SKM-1 treated with dmso at 0.1 percent for 144 hours (cell line): ENCODE measurements around the gene PRPF18.

Experiments used
- DNase-seq: peaks from one replicate; lab custom pipeline; 2025; ENCODE audit not compliant: unreplicated experiment; lab: John Stamatoyannopoulos, UW

PRPF18 gene

DNA sequence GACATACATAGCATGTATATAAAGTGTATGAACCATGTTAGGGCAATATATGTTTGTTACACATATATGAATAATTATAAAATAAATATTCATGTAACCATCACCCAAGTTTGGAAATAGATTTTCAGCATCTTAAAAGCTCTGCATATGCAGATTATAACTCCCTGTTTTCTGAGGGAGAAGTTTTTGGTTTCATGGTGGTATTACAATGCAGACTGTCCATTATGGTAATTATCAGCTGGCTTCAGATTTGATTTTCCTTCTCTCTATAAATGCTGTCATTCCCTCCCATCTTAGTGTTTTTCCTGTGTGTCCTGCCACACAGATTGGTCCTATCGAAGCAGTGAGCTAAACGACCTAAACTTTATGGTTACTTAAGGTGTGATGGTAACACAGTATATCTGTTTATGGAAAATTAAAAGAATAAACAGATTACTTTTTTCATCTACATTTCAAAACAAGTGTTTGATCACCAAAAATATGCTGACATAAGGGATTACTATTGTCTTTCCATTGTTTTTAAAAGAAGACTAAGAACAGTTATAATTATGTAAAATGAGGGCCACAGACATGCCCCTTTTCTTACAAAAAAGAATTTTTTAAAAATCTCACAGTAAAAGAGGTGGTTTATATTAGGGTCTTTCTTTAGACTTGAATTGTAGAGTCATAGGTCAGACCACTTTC is 17.7 kb downstream of the PRPF18 start:
- DNase-seq, result no peak

DNA sequence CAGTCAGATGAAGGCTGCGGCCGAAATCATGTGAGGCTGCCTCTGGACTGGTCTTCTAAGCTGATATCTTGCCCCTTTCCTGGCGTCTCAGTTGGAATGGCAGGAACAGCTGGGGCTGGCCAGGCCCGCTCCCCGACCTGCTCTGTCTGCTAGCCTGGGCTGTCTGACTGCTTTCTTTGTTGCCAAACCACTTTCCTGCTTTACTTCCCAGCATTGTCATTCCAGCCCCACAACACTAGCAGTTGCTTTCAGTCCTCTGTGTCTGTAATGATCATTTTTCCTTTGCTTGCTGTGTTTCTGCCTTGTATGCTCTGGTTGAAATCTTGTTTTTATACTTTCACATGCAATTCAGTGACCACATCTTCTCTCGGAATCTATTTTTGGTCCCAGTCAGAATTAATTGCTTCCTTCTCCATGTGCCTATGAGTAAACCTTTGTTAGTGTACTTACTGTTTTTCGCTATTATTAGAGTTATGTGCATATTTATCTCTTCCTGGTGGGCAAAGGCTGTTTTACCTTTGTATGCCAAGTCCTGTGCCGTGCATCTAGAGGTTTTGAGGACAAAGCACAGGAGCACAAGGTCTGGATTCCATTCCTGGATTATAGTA is 21.6 kb downstream of the PRPF18 start:
- no peak for DNase-seq

DNA sequence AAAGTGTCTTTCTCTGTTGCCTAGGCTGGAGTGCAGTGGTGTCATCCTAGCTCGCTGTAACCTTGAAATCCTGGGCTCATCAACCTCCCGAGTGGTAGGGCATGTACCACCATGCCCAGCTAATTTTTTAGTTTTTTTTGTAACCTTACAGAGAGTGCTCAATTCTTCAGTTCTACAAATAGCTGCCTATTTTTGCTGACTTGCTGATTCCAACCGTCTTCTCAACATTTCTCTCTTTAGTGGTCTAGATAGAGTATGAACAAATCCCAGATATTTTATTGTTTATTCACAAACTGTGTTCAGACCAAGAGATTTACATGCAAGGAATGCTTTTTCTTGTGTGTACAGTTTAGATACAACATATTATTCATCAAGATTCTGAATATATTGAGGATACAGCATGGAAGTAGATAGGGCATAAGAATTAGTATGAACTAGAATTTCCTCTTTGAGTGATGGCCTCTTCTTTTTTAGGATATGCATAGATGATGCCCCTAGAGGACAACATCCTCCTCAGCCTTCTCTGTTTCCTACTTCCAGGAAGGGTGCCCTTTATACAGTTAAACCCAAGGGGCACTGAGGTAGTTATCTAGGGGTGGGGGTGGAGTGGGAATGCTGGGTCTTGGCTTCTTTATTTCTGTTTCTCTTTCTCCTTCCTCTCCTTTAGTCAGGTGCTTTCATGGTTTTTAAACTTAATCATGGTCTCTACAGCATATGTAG is 26.0 kb downstream of the PRPF18 start:
- DNase-seq, result no peak

DNA sequence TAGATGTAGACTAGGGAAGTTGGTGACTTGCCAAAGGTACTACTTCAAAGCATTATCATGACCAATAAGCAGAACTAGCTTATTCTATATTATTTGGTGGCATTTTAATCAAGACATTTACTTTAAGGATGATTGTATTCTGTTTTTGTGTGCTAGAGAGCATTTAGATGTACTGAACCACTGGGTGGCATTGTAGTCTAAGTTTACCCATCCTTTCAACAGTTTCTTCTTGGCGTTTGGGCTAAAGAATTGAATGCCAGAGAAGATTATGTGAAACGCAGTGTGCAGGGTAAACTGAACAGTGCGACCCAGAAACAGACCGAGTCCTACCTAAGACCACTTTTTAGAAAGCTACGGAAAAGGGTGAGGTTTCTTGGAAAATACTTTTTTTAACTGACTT is 26.8 kb downstream of the PRPF18 start:
- DNase-seq, result no peak

DNA sequence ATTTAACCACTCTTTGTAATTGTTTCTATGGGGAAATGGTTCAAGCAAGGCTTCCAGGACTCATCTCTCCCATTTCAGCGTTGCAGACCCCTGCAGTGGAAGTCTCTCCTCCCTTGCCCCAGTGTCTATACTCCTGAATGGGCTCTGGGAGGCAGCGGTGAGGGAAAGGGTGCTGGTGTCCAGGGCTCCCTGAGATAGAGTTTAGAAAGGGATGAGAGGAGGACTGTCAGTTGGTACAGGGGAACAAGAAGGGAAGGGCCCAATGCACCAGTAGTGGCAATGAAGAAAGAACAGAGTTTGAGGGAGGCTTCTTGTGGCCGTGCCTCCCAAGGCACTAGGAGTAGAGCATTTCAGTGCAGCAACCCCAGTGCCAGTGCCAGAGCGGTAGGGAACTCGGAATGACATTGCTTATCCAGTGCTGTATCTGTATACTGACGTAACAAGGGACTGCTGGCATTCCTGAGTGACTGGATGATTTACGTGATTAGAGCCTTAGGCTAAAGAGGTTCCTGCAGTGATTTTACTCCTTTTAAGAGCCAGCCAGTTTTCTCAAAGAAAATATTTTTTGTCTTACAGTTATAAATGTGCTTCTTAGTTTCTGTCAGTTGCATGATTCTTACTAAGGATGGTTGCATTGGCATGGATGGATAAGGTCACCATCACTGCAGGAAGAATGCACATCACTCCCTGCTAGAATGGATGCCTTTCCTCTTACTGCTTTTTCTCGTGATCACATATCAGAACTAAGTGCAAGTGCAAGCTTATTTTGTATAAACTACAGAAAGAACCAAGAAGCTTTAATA is 28.0 kb downstream of the PRPF18 start:
- no peak for DNase-seq

DNA sequence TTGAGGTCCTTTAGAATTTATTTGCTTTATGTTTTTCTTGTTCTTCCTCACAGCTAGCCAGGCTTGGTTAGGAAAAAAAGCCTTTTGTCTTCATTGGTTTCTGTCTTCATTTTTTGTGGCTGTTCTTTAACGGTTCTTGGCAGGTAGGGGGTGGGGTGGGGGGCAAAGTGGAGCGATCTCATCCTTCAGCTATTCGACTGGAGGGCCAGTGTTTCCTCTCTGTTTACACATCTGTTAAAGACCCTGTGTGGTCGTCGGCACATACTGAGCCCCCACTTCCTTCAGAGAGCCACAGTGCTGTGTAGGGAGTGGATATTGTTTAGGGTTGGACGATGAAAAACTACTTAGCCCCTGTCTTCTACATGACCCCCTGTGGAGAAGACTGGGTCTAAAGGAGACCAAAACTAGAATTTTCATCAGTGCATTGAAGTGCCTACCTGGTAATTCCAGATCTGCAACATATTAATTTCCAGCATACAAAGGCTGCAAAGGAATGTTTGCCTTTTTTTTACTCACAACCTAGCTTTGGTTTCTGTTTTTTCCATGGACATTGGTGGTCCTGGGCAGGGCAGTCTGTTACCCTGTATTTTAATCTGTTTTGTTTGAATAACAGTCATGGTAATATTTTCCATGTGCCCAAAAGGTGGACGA is 29.0 kb downstream of the PRPF18 start:
- no peak for DNase-seq

DNA sequence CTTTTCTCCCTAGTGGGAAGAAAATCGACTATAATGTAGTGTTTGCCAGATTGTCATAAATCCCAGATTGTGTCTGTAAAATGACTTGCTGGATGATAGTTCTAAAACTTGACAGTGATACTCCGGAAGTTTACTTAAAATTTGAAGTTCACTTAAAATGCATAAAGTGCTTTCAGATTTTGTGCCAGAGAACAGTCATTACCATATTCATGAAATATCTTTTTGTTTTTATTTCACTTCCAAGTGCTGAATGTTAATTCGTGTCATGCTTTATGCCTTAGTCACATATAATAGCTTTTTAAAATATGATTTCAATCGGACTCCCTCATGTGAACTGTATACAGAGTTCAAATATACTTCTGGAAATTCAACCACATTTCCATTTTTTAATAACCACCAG is 30.4 kb downstream of the PRPF18 start:
- no peak for DNase-seq

DNA sequence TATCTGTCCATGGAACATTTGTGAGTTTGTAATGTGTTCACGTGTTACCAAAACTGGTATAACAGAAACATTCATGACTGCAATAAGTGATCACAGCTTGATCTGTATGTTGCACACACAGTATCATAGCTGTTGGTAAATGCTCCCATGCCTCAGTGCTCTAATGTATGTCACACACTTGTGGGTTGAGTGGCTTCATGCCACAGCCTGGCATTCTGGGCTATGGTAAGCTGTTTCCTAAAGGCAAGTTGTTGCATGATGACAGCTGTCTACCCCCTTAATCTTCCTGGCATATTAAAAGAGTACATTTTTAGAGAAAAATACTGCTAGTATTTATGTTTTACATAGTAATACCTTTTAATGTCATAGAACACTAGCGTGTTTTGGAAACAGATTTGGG is 35.2 kb downstream of the PRPF18 start:
- DNase-seq, result no peak

DNA sequence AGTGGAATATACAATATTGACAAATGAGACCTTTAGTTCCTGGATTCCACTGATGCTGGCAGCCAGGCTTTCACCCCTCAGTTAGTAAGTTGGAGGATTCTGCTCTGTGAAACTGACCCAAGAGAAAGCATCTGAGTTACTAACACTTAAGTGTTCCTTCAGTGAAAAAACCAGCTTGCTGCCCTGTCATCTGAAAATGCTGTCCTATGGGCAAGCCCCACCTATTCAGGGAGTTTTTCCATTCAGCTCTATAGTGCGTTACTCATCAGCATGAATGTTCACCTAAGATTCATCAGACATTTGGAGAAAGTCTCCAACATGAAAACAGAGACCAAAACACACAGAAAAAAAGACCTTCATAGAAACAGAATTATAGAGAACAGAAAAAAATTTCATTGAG is 37.9 kb downstream of the PRPF18 start:
- DNase-seq, result no peak

DNA sequence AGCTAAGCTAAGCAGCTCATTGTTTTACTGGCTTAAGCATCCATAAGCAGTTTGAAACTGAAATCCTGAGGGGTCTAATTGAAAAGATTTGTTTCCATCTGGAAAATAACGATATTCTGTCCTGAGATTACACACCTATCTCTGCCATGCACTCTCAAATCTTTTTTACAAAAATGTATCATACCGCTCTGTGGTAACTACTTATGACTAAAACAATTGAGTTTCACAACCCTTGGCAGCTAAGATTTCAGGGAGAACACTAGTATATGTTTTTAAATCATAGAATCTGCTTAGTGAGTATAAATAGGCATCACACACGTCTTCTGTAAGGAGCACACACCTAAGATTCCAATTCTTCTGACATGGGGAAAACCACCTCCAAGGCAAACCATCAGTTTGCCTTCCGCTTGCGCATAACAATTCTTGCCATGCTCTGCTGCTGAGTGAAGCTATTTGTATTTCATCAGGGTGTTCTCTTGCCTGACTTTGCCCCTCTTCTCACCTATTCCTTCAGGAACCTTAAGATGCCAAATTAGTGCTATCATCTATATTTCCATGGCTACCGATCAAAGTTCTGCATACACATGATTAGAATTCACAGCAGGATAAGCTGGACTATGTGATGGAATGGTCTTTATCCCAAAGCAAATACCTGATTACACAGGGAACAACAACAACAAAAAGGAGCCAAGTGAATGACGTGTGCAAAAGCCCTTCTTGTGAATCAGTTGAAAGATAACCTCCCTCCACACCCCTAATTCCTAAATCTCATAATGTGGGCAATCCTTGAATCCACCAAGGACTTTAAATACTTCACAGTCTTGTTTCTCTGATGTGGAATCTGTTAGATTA is 40.9 kb downstream of the PRPF18 start:
- no peak for DNase-seq

DNA sequence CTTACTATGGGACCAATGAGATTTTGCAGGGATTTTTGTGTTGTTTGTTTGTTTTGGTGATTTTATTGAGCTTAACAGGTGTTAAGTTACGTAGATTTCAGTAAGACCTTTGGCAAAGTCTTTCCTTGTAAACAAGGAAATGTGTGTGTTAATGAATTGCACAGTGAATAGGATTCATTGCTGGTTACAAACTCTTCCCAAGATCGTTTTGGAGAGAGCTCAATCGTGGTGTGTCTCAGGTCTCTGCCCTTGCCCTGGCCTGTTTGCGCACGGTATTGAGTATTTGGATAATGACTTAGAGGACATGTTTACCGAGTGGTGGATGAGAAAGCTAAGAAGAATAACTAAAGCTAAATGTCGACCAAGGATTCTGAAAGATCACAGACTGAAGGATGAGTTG is 41.9 kb downstream of the PRPF18 start:
- no peak for DNase-seq

DNA sequence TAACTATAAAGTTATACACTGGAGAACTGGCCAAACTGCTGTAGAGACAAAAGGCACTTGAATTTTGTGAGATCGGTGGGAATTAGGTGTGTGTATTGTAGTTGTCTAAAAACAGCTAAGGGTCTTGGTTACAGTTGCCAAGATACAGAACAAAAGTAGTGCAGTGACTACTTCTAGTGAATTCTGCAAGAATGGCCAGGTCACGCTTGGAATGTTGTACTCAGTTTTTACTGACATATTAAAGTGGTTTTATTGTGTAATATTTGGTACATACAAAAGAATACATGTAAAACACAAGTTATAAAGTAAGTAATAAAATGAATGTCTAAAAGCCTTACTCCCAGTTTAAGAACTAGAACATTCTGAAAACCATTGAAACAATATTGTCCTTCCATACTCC is 42.4 kb downstream of the PRPF18 start:
- DNase-seq, result no peak

DNA sequence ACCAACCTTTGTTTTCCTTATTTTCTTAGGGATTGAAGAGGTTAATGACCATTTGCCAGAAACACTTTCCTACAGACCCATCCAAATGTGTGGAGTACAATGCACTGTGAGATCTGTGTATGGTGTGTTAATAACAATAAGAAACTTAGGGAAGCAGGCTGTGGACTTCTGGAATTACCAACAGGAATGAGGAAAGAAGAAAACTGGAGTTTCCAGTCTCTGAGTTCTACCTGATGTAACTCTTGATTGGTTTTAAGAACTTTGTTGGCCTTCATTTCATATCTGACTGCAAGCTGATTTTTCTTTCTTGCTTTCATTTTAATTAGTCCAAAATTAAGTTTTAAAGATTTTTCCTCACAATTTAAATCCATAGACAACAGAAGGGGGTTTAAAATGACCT is 43.5 kb downstream of the PRPF18 start:
- DNase-seq, result no peak

DNA sequence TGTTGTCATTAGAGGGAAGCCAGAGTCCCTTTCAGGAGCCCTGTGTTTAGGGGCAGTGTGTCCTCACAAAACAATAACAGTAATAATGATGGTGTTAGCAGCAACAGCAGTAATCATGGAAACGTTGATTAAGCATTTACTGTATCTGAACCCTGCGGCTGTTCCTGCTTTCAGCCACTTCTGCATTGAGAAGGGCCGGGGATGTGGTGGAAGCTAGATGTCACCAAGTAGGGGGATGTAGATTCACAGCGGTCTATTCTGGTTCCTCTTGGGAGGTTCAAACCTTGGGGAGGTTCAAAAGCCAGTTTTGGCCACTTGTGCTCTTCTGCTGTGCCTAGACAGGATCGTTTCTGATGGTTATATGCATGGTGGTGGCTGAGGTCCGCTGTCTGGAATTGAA is 44.8 kb downstream of the PRPF18 start:
- DNase-seq, result no peak

DNA sequence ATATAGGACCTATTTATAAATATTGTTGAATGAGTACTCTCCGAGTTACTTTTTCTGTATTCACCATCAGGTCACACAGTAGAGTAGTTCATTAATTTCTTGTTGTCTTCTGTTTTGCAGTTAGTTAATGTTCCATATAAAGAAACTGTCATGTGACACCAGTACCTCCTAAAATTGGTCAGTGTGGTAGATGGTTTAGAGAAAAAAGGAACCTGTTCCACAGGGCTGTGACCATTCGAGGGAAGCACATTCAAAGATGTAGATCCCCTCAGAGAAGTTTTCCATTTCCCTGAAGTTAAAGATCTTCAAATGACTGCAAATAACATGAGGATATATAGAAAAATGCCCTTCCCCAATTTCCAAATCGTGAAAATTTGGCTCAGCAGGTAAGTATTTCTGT is 45.7 kb downstream of the PRPF18 start:
- DNase-seq, result no peak

DNA sequence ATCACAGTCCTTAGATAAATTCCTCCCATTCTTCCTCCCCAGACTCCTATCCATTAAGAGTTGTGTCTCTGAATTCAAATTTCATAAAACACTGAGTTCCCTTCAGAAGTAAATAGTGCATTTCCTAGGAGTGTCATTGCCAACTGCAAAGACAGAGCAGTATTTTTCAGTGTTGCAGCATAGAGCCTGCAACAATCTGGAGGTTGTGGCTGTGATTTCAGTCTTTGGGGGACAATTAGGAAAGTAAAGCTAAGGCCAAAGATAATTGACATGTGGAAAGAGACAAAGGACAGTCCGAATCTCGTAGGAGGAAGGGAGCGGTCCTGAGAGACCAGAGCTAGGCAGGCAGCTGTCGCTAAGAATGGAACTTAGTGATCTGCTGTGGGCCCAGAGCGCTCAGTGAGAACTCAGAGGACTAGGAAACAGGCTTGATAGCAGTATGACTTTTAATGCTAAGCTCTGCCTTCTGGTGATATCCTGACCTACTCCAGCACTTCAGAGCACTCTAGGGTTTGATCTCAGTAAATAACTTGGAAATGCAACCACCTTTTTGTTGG is 46.2 kb downstream of the PRPF18 start:
- DNase-seq, result no peak

DNA sequence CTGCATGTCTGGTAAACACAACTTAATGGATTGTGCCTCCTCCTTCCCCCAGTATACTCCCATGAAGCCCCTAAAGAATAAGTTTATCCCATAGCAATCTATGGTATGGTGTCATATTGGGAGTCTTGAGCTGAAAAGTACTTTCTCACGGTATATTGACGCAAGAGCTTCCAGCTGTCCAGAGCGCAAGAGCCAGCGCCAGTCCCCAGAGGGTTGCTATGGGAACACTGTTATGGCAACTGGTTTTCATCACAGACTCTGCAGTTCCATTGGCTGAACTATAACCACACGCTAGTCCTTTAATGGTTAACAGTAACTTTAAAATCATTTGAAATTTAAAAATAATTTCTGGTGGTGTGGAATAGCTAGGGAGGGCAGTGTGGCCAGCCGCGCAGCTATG is 46.9 kb downstream of the PRPF18 start:
- DNase-seq, result no peak

DNA sequence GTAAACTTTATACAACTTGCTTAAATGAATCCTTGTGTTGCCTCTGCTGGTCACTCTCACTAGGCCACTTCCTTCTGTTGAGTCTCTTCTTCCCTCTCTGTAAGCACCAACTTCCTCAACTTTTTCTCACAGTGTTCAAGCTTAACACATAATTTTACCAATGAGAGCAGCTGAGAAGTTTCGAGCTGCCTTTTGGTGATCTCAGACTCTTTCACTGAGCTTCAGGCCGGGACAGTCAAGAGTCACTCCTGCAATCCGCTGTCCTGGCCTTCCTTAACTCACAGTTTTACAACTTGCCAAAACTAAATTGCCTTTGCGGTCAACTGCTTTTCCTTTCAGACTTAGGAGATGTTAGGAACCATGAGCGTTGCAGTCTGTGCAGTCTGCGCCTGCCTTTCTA is 47.4 kb downstream of the PRPF18 start:
- peak; percentile 3 for DNase-seq

DNA sequence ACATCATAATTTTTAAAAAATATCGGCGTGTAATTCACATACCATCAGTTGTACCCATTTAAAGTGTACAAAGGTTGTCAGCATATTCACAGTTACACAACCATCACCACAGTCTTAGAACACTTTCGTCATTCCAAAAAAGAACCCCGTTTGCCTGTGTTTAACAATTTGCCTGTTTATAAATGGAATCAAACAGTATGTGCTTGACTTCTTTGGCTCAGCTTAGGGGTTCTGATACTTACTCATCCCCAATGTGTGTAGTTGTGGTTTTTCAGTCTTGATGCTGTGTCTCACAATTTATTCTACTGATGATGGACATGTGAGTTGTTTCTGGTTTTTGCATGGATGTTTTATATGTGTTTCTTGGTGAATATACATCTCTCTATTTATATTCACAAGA is 50.0 kb downstream of the PRPF18 start:
- no peak for DNase-seq

DNA sequence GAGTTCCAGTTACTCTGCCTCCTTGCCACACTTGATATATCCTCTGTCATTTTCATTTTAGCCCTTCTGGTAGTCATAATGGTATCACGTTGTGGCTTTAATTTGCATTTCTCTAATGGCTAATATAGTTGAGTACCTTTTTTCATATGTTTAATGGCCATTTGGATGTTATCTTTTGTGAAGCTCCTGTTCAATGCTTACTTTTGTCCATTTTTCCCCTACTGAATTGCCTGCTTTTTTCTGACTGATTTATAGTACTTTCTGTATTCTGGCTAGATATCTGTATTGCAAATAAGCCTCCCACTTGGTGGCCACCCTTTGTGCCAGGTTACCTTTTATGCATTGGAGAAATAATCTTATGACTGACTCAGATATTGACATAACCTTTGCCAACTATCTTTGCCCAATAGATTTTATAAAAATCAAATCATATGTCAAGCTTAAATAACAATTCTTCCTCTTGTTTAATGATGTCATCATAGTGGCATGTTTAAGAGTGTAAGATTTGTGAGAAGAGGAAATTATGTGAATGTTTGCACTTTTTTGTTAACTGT is 50.6 kb downstream of the PRPF18 start:
- DNase-seq, result no peak
